ENCODE measurements around the gene WDFY3.

DNA sequence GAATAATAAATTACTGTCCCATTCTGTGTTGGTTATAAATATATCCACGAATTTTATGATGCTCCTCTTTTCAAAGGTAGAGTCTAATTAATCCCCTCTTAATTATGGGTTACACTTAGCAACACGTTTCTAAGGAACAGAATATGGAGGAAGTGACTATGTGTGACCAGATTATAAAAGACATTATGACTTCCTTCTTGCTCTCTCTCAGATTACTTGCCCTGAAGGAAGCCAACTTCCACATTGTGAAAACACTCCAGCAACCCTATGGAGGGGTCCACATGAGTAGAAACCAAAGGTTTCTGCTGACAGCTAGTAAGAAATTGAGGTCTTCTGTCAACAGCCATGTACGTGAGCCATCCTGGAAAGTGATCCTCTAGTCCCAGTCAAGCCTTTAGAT lies 59.3 kb downstream of the WDFY3 start:
- TF ChIP-seq EZH2phosphoT487 (IDR thresholded peaks at IDR 0.05; ENCODE audit: borderline replicate concordance, low read depth) = no peak
- TF ChIP-seq TCF12 (IDR thresholded peaks at IDR 0.05) = no peak

All from SK-N-SH (cell line).